Activated B cell treated with CpG ODN at 0.5 μM for 24 hours (primary cell): Measurements from ENCODE around the gene SLC9C1. TPM values are rescaled to one million over a fixed set of nuclear protein-coding genes. Genes with fewer than 3 reads are reported as not detected.

Experiments used
- ATAC-seq: fragments of 200-7000 bp; cut with Tn5 transposase; one replicate; pipeline ENCODE4 v1.10.0; 2021; ENCODE audit warnings: low read depth, mild to moderate bottlenecking, moderate library complexity
- CTCF ChIA-PET: fragments of 350-600 bp; sonication (Branson Sonifier 250); formaldehyde crosslinking; loops from one replicate; lab custom pipeline; 2021; ENCODE audit warnings: antibody characterized with exemption; lab: Charles Lee
- POLR2A ChIA-PET: fragments of 350-600 bp; sonication (Branson Sonifier 250); formaldehyde crosslinking; loops from one replicate; lab custom pipeline; 2021; ENCODE audit warnings: antibody characterized with exemption; lab: Charles Lee
- DNase-seq: peaks from one replicate; pipeline ENCODE4 v3.0.0; 2022
- H3K27ac Mint-ChIP-seq: one replicate; pipeline ENCODE4 v1.8.0; 2020; ENCODE audit warnings: mixed read lengths
- H3K27me3 Mint-ChIP-seq: one replicate; pipeline ENCODE4 v1.8.0; 2021; ENCODE audit warnings: mixed read lengths
- H3K36me3 Mint-ChIP-seq: one replicate; pipeline ENCODE4 v1.8.0; 2021; ENCODE audit warnings: low read depth, mixed read lengths
- H3K4me1 Mint-ChIP-seq: one replicate; pipeline ENCODE4 v1.8.0; 2021; ENCODE audit warnings: mixed read lengths
- H3K4me3 Mint-ChIP-seq: one replicate; pipeline ENCODE4 v1.8.0; 2020; ENCODE audit warnings: mild to moderate bottlenecking, mixed read lengths
- H3K9me3 Mint-ChIP-seq: one replicate; pipeline ENCODE4 v1.8.0; 2020; ENCODE audit warnings: mixed read lengths
- CTCF ChIP-seq: fragments of 200-600 bp; IDR thresholded peaks from one replicate; pipeline ENCODE4 v1.8.0; 2022; ENCODE audit warnings: antibody characterized with exemption, mild to moderate bottlenecking
- intact Hi-C: fragments of 100-400 bp; cut with micrococcal nuclease; formaldehyde crosslinking; loops from one replicate; pipeline ENCODE4 v1.15.1; 2024
- total RNA-seq: library from RNA; stranded (reverse); gene quantifications from 2 replicates; pipeline ENCODE4 v1.2.3, GENCODE V29; 2022

The SLC9C1 gene
- total RNA-seq, 1 donor from 2014 or later = 0.58 TPM

- DNase-seq (no peak), ATAC-seq (no peak)
- H3K4me1 Mint-ChIP-seq = peaks cover 33% of the 10 kb centered on the region
- peaks cover 2% of the 10 kb centered on the region for H3K27me3 Mint-ChIP-seq
- H3K27ac Mint-ChIP-seq = no peak overlapping the region
- intact Hi-C loops = no loop called here
- H3K9me3 Mint-ChIP-seq = peaks cover 5% of the 10 kb centered on the region
- ChIA-PET POLR2A (interaction anchor here (0.6 kb wide), 1 partner anchor 9 kb away, joined by 3 read pairs; no protein-coding TSS in a partner anchor), CTCF (no interaction called here)
- no peaks in the 10 kb centered on the region for H3K36me3 Mint-ChIP-seq
- no peak for TF ChIP-seq CTCF
- no peak overlapping the region for H3K4me3 Mint-ChIP-seq
Observed at GRCh38 chr3:112095731-112096130, 198.3 kb downstream of the SLC9C1 start.

- no peak overlapping the region for H3K27ac Mint-ChIP-seq
- ChIA-PET CTCF (interaction anchor here (1.5 kb wide), 1 partner anchor 18 kb away, joined by 5 read pairs; no protein-coding TSS in a partner anchor), POLR2A (no interaction called here)
- ATAC-seq = no peak
- DNase-seq = no peak
- intact Hi-C loops = no loop called here
- H3K9me3 Mint-ChIP-seq = no peaks in the 10 kb centered on the region
- H3K27me3 Mint-ChIP-seq = peaks cover 12% of the 10 kb centered on the region
- no peak for TF ChIP-seq CTCF
- no peak overlapping the region for H3K4me3 Mint-ChIP-seq
- peaks cover 34% of the 10 kb centered on the region for H3K4me1 Mint-ChIP-seq
- no peaks in the 10 kb centered on the region for H3K36me3 Mint-ChIP-seq
Observed at GRCh38 chr3:112093180-112093522, 200.9 kb downstream of the SLC9C1 start.

- intact Hi-C loops = no loop called here
- POLR2A ChIA-PET = no interaction called here
Observed at GRCh38 chr3:112092496-112093179, 201.4 kb downstream of the SLC9C1 start.

GRCh38 chr3:112090887-112091586, 203.0 kb downstream of the SLC9C1 start:
- no peaks in the 10 kb centered on the region for H3K9me3 Mint-ChIP-seq
- peaks cover 37% of the 10 kb centered on the region for H3K4me1 Mint-ChIP-seq
- ATAC-seq = no peak
- CTCF ChIA-PET = no interaction called here
- no peak overlapping the region for H3K4me3 Mint-ChIP-seq
- TF ChIP-seq CTCF = no peak
- no peak overlapping the region for H3K27ac Mint-ChIP-seq
- POLR2A ChIA-PET = no interaction called here
- H3K27me3 Mint-ChIP-seq = peaks cover 21% of the 10 kb centered on the region
- no peaks in the 10 kb centered on the region for H3K36me3 Mint-ChIP-seq
- DNase-seq = no peak
- intact Hi-C loops = no loop called here

More at GRCh38 chr3:112092496-112093179, 201.4 kb downstream of the SLC9C1 start:
- no peak for TF ChIP-seq CTCF
- peaks cover 12% of the 10 kb centered on the region for H3K27me3 Mint-ChIP-seq
- peaks cover 33% of the 10 kb centered on the region for H3K4me1 Mint-ChIP-seq
- DNase-seq (no peak), ATAC-seq (peak; percentile 45)
- H3K27ac Mint-ChIP-seq = no peak overlapping the region
- no peak overlapping the region for H3K4me3 Mint-ChIP-seq
- H3K9me3 Mint-ChIP-seq = no peaks in the 10 kb centered on the region
- H3K36me3 Mint-ChIP-seq = no peaks in the 10 kb centered on the region
- CTCF ChIA-PET = interaction anchor here (1.5 kb wide), 1 partner anchor 19 kb away, joined by 5 read pairs; no protein-coding TSS in a partner anchor

Other genes with a start within 250 kb of the SLC9C1 start
- gene C3orf52, start 207.8 kb downstream of the SLC9C1 start, total RNA-seq = 1.4 and 1.8 TPM in 2 replicates
- gene GCSAM, start 161.0 kb downstream of the SLC9C1 start, total RNA-seq = 16.0 and 17.3 TPM in 2 replicates
- 19.0 and 19.4 TPM in 2 replicates for gene CD200, start 38.9 kb upstream of the SLC9C1 start, total RNA-seq
- 49.8 and 53.2 TPM in 2 replicates for gene BTLA, start 205.3 kb upstream of the SLC9C1 start, total RNA-seq